Neural crest cell (in vitro differentiated cells): Measurements from ENCODE around the gene CD63. TPM values are rescaled to one million over a fixed set of nuclear protein-coding genes. Genes with fewer than 3 reads are reported as not detected.
A peak's percentile ranks its signal among the peaks of the same experiment; 100 is the strongest.

Experiments used
- DNase-seq: peaks from one replicate; pipeline ENCODE4 v3.0.0; 2021; ENCODE audit warnings: low read depth, mixed read lengths, low spot score
- H3K27ac Mint-ChIP-seq: one replicate; pipeline ENCODE4 v1.8.0; 2021; ENCODE audit warnings: mild to moderate bottlenecking, mixed read lengths; ENCODE audit not compliant: unreplicated experiment
- H3K27me3 Mint-ChIP-seq: 2 replicates; pipeline ENCODE4 v1.8.0; 2021; ENCODE audit warnings: low read depth, mild to moderate bottlenecking, mixed read lengths
- H3K36me3 Mint-ChIP-seq: 2 replicates; pipeline ENCODE4 v1.8.0; 2021; ENCODE audit warnings: low read depth, mild to moderate bottlenecking, mixed read lengths
- H3K4me1 Mint-ChIP-seq: 2 replicates; pipeline ENCODE4 v1.8.0; 2021; ENCODE audit warnings: mixed read lengths
- H3K4me3 Mint-ChIP-seq: one replicate; pipeline ENCODE4 v1.8.0; 2021; ENCODE audit warnings: mild to moderate bottlenecking, mixed read lengths
- H3K9me3 Mint-ChIP-seq: 2 replicates; pipeline ENCODE4 v1.8.0; 2021; ENCODE audit warnings: mixed read lengths
- CTCF ChIP-seq: fragments of 200-600 bp; sonication (generic); conservative IDR thresholded peaks from 2 replicates; pipeline ENCODE4 v1.5.0; 2021; ENCODE audit warnings: antibody characterized with exemption, mild to moderate bottlenecking
- total RNA-seq: library from RNA; stranded (reverse); gene quantifications from 2 replicates; pipeline ENCODE4 v1.2.1, GENCODE V29; 2021

Gene CD63
- total RNA-seq, 1 donor from 2014 or later: 560 TPM

- Mint-ChIP-seq H3K27ac (no peak overlapping the region), H3K4me1 (peaks cover 43% of the 10 kb centered on the region)
These were observed 5.0 kb upstream of the CD63 start for GRCh38 chr12:55733858-55734257.

GRCh38 chr12:55733021-55733555 is 4.3 kb upstream of the CD63 start:
- Mint-ChIP-seq H3K4me1 (peaks cover 37% of the 10 kb centered on the region), H3K9me3 (no peaks in the 10 kb centered on the region), H3K27ac (no peak overlapping the region), H3K27me3 (no peaks in the 10 kb centered on the region), H3K4me3 (peak overlapping the region; percentile 27), H3K36me3 (no peaks in the 10 kb centered on the region)
- no peak for DNase-seq
- TF ChIP-seq CTCF: no peak

More at GRCh38 chr12:55733858-55734257, 5.0 kb upstream of the CD63 start:
- DNase-seq: no peak
- H3K4me3 Mint-ChIP-seq: no peak overlapping the region
- no peaks in the 10 kb centered on the region for H3K36me3 Mint-ChIP-seq
- no peak for TF ChIP-seq CTCF
- H3K27me3 Mint-ChIP-seq: no peaks in the 10 kb centered on the region
- no peaks in the 10 kb centered on the region for H3K9me3 Mint-ChIP-seq

- H3K4me1 Mint-ChIP-seq: peaks cover 34% of the 10 kb centered on the region
- H3K9me3 Mint-ChIP-seq: no peaks in the 10 kb centered on the region
- peak overlapping the region; percentile 41 for H3K4me3 Mint-ChIP-seq
- no peak overlapping the region for H3K27ac Mint-ChIP-seq
- H3K36me3 Mint-ChIP-seq: no peaks in the 10 kb centered on the region
- no peak for TF ChIP-seq CTCF
- H3K27me3 Mint-ChIP-seq: no peaks in the 10 kb centered on the region
- DNase-seq: no peak
These were observed 3.5 kb upstream of the CD63 start for GRCh38 chr12:55732288-55732687.

- Mint-ChIP-seq H3K4me1 (peaks cover 35% of the 10 kb centered on the region), H3K4me3 (peak overlapping the region; percentile 91), H3K36me3 (peaks cover 8% of the 10 kb centered on the region), H3K27ac (peak overlapping the region; percentile 94), H3K9me3 (no peaks in the 10 kb centered on the region), H3K27me3 (no peaks in the 10 kb centered on the region)
- no peak for TF ChIP-seq CTCF
- DNase-seq: no peak
These were observed 1.3 kb upstream of the CD63 start for GRCh38 chr12:55729819-55730818.

GRCh38 chr12:55728186-55728938 is 447 bp downstream of the CD63 start:
- no peak for DNase-seq
- H3K27me3 Mint-ChIP-seq: no peaks in the 10 kb centered on the region
- no peaks in the 10 kb centered on the region for H3K9me3 Mint-ChIP-seq
- H3K4me3 Mint-ChIP-seq: peak overlapping the region; percentile 94
- no peak overlapping the region for H3K27ac Mint-ChIP-seq
- TF ChIP-seq CTCF: peak; percentile 17
- H3K4me1 Mint-ChIP-seq: peaks cover 46% of the 10 kb centered on the region
- H3K36me3 Mint-ChIP-seq: peaks cover 8% of the 10 kb centered on the region
